SK-N-SH (cell line): ENCODE results near the gene RFX5.

Experiments
- CHD2 ChIP-seq: fragments of 150-350 bp; IDR thresholded peaks from 2 replicates; pipeline ENCODE4 v1.6.1; 2018; ENCODE audit warnings: low read length; ENCODE audit not compliant: partially characterized antibody
- EZH2phosphoT487 ChIP-seq: fragments of 200-600 bp; sonication (generic); IDR thresholded peaks from 2 replicates; pipeline ENCODE4 v1.6.1; 2017; ENCODE audit warnings: low read depth, mixed run types, mild to moderate bottlenecking, antibody characterized with exemption, moderate library complexity, borderline replicate concordance
- FOXJ3 ChIP-seq: sonication (generic); formaldehyde crosslinking; IDR thresholded peaks from 2 replicates; pipeline ENCODE4 v1.5.1; 2020; ENCODE audit warnings: mild to moderate bottlenecking, missing genetic modification reagents
- FOXM1 ChIP-seq: IDR thresholded peaks from 2 replicates; pipeline ENCODE4 v1.4.0; 2012; ENCODE audit warnings: low read depth, mild to moderate bottlenecking
- POLR2AphosphoS5 ChIP-seq: IDR thresholded peaks from 2 replicates; pipeline ENCODE4 v1.6.1; 2012; ENCODE audit warnings: low read depth, low read length
- TF ChIP-seq, protein P1 (sequence below): fragments of 200-600 bp; sonication (generic); IDR thresholded peaks from 2 replicates; pipeline ENCODE4 v1.6.1; 2017; ENCODE audit warnings: antibody characterized with exemption, mild to moderate bottlenecking, moderate library complexity

- TF ChIP-seq FOXJ3 (CRISPR knock-in tag) (no peak), POLR2AphosphoS5 (no peak), EZH2phosphoT487 (no peak), CHD2 (no peak), FOXM1 (no peak)
- TF ChIP-seq, protein P1, sequence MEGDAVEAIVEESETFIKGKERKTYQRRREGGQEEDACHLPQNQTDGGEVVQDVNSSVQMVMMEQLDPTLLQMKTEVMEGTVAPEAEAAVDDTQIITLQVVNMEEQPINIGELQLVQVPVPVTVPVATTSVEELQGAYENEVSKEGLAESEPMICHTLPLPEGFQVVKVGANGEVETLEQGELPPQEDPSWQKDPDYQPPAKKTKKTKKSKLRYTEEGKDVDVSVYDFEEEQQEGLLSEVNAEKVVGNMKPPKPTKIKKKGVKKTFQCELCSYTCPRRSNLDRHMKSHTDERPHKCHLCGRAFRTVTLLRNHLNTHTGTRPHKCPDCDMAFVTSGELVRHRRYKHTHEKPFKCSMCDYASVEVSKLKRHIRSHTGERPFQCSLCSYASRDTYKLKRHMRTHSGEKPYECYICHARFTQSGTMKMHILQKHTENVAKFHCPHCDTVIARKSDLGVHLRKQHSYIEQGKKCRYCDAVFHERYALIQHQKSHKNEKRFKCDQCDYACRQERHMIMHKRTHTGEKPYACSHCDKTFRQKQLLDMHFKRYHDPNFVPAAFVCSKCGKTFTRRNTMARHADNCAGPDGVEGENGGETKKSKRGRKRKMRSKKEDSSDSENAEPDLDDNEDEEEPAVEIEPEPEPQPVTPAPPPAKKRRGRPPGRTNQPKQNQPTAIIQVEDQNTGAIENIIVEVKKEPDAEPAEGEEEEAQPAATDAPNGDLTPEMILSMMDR = no peak
These were observed 2.8 kb downstream of the RFX5 start for GRCh38 chr1:151344291-151344690.
